ENCODE results near the gene SNRNP48.

The SNRNP48 gene

GRCh38 chr6:7604003-7604402 is 14.0 kb downstream of the SNRNP48 start:
- no peak for DNase-seq

GRCh38 chr6:7604506-7604905 is 14.5 kb downstream of the SNRNP48 start:
- DNase-seq = no peak

GRCh38 chr6:7615611-7616383 is 25.8 kb downstream of the SNRNP48 start:
- peak; percentile 36 to 51 for DNase-seq

- DNase-seq = no peak
Measured at GRCh38 chr6:7617801-7618764, 28.1 kb downstream of the SNRNP48 start.

- DNase-seq = no peak
Measured at GRCh38 chr6:7621761-7622160, 31.8 kb downstream of the SNRNP48 start.

- no peak for DNase-seq
Measured at GRCh38 chr6:7624796-7625710, 35.1 kb downstream of the SNRNP48 start.

- DNase-seq = no peak
Measured at GRCh38 chr6:7628479-7628878, 38.5 kb downstream of the SNRNP48 start.

- no peak for DNase-seq
Measured at GRCh38 chr6:7628909-7629308, 38.9 kb downstream of the SNRNP48 start.

GRCh38 chr6:7629321-7629720 is 39.3 kb downstream of the SNRNP48 start:
- DNase-seq = no peak

GRCh38 chr6:7630792-7631191 is 40.8 kb downstream of the SNRNP48 start:
- no peak for DNase-seq

- DNase-seq = no peak
Measured at GRCh38 chr6:7631466-7631865, 41.5 kb downstream of the SNRNP48 start.

- DNase-seq = no peak
Measured at GRCh38 chr6:7632501-7633290, 42.7 kb downstream of the SNRNP48 start.

GRCh38 chr6:7633361-7633760 is 43.4 kb downstream of the SNRNP48 start:
- DNase-seq = no peak

GRCh38 chr6:7636151-7636550 is 46.2 kb downstream of the SNRNP48 start:
- DNase-seq = no peak

GRCh38 chr6:7637533-7637932 is 47.5 kb downstream of the SNRNP48 start:
- no peak for DNase-seq

GRCh38 chr6:7639427-7639826 is 49.4 kb downstream of the SNRNP48 start:
- no peak for DNase-seq

GRCh38 chr6:7640016-7640415 is 50.0 kb downstream of the SNRNP48 start:
- DNase-seq = no peak

GRCh38 chr6:7640607-7641577 is 50.9 kb downstream of the SNRNP48 start:
- DNase-seq = no peak

GRCh38 chr6:7642791-7643190 is 52.8 kb downstream of the SNRNP48 start:
- DNase-seq = no peak

GRCh38 chr6:7644417-7644816 is 54.4 kb downstream of the SNRNP48 start:
- no peak for DNase-seq

GRCh38 chr6:7646394-7646793 is 56.4 kb downstream of the SNRNP48 start:
- DNase-seq = no peak
